Lower lobe of right lung (tissue), 2 donors: ENCODE data around the gene CACNA1I. TPM values are rescaled to one million over a fixed set of nuclear protein-coding genes. Genes with fewer than 3 reads are reported as not detected.

Experiments
- ATAC-seq, 2 donors: fragments of 200-7000 bp; cut with Tn5 transposase; one replicate each; pipeline ENCODE4 v1.9.1; 2020 to 2022; ENCODE audit warnings: mild to moderate bottlenecking in 2 of 2, moderate library complexity in 2 of 2
- DNase-seq: peaks from one replicate; pipeline ENCODE4 v3.0.0-alpha.2; 2020
- H3K27ac ChIP-seq: fragments of 200-600 bp; one replicate; pipeline ENCODE4 v1.8.0; 2022
- H3K27me3 ChIP-seq: fragments of 200-600 bp; one replicate; pipeline ENCODE4 v1.8.0; 2022; ENCODE audit warnings: low read depth
- H3K36me3 ChIP-seq: fragments of 200-600 bp; one replicate; pipeline ENCODE4 v1.8.0; 2022; ENCODE audit warnings: mild to moderate bottlenecking
- H3K4me1 ChIP-seq: fragments of 200-600 bp; one replicate; pipeline ENCODE4 v1.8.0; 2022
- H3K4me3 ChIP-seq: fragments of 200-600 bp; one replicate; pipeline ENCODE4 v1.8.0; 2022; ENCODE audit warnings: mild to moderate bottlenecking
- H3K9me3 ChIP-seq: fragments of 200-600 bp; one replicate; pipeline ENCODE4 v1.8.0; 2022
- intact Hi-C: fragments of 100-400 bp; cut with DNase I; formaldehyde crosslinking; loops from one replicate; pipeline ENCODE4 v1.11.0; 2022
- total RNA-seq: library from RNA; stranded (reverse); fragmentation: NEBNext Ultra II Directional; extraction: Animal tissue kit (Norgen Biotek cat#: 25700); gene quantifications from one replicate; pipeline ENCODE4 v1.2.1, GENCODE V29; 2021
- TF ChIP-seq, protein P1 (sequence below): fragments of 200-600 bp; IDR thresholded peaks from one replicate; pipeline ENCODE4 v1.8.0; 2022; ENCODE audit warnings: antibody characterized with exemption, mild to moderate bottlenecking
- donor health status: DM: no; HTN: yes; CAD: no; lungs with severe emphysema.

Gene CACNA1I
- total RNA-seq, 1 donor from 2014 or later = 0.21 TPM

GRCh38 chr22:39628563-39629080 lies 58.1 kb downstream of the CACNA1I start:
- peaks cover 50% of the 10 kb centered on the region for H3K27me3 ChIP-seq
- DNase-seq = no peak

GRCh38 chr22:39629851-39630250 lies 59.3 kb downstream of the CACNA1I start:
- DNase-seq (no peak), ATAC-seq (no peak)
- Histone ChIP-seq H3K27ac (no peak overlapping the region), H3K27me3 (peaks cover 42% of the 10 kb centered on the region), H3K9me3 (no peaks in the 10 kb centered on the region), H3K4me1 (no peaks in the 10 kb centered on the region), H3K36me3 (no peaks in the 10 kb centered on the region), H3K4me3 (no peak overlapping the region)
- TF ChIP-seq, protein P1, sequence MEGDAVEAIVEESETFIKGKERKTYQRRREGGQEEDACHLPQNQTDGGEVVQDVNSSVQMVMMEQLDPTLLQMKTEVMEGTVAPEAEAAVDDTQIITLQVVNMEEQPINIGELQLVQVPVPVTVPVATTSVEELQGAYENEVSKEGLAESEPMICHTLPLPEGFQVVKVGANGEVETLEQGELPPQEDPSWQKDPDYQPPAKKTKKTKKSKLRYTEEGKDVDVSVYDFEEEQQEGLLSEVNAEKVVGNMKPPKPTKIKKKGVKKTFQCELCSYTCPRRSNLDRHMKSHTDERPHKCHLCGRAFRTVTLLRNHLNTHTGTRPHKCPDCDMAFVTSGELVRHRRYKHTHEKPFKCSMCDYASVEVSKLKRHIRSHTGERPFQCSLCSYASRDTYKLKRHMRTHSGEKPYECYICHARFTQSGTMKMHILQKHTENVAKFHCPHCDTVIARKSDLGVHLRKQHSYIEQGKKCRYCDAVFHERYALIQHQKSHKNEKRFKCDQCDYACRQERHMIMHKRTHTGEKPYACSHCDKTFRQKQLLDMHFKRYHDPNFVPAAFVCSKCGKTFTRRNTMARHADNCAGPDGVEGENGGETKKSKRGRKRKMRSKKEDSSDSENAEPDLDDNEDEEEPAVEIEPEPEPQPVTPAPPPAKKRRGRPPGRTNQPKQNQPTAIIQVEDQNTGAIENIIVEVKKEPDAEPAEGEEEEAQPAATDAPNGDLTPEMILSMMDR = no peak
- intact Hi-C loops = no loop called here

More at GRCh38 chr22:39628563-39629080, 58.1 kb downstream of the CACNA1I start:
- H3K4me3 ChIP-seq = no peak overlapping the region
- no peaks in the 10 kb centered on the region for H3K9me3 ChIP-seq
- H3K27ac ChIP-seq = no peak overlapping the region
- ATAC-seq = no peak
- TF ChIP-seq, protein P1 = no peak
- no peaks in the 10 kb centered on the region for H3K36me3 ChIP-seq
- intact Hi-C loops = no loop called here
- no peaks in the 10 kb centered on the region for H3K4me1 ChIP-seq

DNA sequence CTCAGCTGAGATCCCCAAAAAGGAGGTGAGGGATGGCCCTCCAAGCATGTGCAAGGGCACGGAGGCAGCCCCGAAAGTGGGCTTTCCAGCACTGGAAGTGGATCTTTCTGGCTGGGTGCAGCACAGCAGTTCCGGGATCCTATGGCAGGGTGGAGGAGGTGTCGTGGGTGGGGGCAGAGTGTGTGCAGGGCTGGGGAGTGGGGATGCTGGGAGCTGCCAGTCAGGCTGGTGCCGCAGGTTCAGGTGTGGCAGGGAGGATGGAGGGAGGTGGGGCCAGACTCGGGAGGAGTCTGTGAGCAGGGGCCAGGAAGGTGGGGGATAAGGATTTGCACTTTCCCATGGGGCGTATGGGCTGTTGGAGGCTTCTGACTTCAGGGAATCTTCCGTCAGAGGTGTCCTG lies 60.2 kb downstream of the CACNA1I start:
- H3K9me3 ChIP-seq = no peaks in the 10 kb centered on the region
- no peak for ATAC-seq
- TF ChIP-seq, protein P1 = no peak
- H3K36me3 ChIP-seq = no peaks in the 10 kb centered on the region
- no peak for DNase-seq
- H3K4me1 ChIP-seq = no peaks in the 10 kb centered on the region
- H3K27ac ChIP-seq = no peak overlapping the region
- H3K27me3 ChIP-seq = peaks cover 34% of the 10 kb centered on the region
- intact Hi-C loops = no loop called here
- no peak overlapping the region for H3K4me3 ChIP-seq

- Histone ChIP-seq H3K27ac (no peak overlapping the region), H3K4me1 (no peaks in the 10 kb centered on the region), H3K27me3 (peaks cover 25% of the 10 kb centered on the region), H3K36me3 (no peaks in the 10 kb centered on the region), H3K4me3 (no peak overlapping the region), H3K9me3 (no peaks in the 10 kb centered on the region)
- DNase-seq (no peak), ATAC-seq (no peak)
- intact Hi-C loops = no loop called here
- TF ChIP-seq, protein P1 = no peak
These were observed 61.1 kb downstream of the CACNA1I start for GRCh38 chr22:39631381-39632286.

DNA sequence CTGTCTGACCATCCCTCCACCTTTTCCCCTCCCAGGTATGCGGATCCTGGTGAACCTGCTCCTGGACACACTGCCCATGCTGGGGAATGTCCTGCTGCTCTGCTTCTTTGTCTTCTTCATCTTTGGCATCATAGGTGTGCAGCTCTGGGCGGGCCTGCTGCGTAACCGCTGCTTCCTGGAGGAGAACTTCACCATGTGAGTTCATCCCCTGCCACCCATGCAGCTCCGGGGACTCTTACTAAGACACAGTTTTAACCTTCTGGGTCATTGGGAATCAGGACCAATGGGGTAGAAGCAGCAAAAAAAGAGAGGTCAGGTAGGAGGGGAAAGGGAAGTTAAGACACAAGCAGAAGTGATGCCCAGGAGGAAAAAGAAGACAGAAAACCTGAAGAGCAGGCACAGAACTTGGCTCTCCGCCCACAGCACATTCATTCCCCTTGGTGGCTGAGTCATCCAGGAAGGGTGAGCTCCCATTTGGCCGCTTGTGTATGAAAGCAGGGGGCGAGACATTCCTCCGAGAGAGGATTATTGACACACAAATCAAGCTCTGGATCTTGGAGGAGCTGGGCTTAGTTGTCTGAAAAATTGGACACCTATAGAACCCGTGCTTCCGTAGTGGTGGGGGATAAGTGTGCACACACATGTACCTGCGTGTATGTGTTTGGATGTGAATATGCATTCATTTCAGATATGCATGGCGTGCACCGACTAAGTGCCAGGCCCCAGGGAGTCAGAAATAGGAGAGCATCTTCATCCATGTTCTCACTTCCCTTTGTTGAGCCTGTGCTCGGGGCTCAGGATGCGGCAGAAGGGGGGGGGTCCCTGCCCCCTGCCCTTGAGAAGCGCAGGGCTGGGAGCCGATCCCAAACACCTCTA lies 64.2 kb downstream of the CACNA1I start:
- Histone ChIP-seq H3K4me1 (no peaks in the 10 kb centered on the region), H3K9me3 (no peaks in the 10 kb centered on the region), H3K36me3 (no peaks in the 10 kb centered on the region), H3K4me3 (no peak overlapping the region), H3K27me3 (no peaks in the 10 kb centered on the region), H3K27ac (no peak overlapping the region)
- TF ChIP-seq, protein P1 = no peak
- intact Hi-C loops = no loop called here
- DNase-seq (no peak), ATAC-seq (no peak)
